HPDE6-E6E7 (cell line): ENCODE measurements around the gene ARHGAP31.
"Not testable (repeated sequence)": the region's sequence is repeated elsewhere in the genome, so short reads cannot be mapped to it uniquely, and the experiment has no call there.

ENCODE experiments used
- DNase-seq: peaks from one replicate; pipeline ENCODE4 v3.0.0; 2011; ENCODE audit warnings: missing footprints; ENCODE audit errors: extremely low spot score

The ARHGAP31 gene

DNA sequence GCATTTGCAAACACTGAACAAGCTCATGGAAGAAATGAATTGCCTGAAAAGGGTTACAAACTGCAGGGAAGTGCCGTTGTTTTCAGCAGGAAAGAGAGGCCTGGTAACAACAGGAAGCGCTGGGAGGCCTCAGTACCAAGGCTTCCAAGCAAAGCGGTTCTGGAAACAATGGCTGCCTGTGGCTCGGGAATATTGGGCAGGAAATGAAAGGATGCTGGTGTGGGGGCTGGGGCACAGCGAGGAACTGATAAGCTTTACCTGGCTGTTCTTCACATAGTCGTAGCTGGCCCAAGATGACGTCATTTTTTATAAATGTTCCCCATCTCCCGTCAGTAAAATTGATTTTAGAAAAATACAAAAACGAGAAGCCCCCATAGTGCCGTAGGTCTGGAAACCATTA is 55.9 kb downstream of the ARHGAP31 start:
- DNase-seq: no peak

DNA sequence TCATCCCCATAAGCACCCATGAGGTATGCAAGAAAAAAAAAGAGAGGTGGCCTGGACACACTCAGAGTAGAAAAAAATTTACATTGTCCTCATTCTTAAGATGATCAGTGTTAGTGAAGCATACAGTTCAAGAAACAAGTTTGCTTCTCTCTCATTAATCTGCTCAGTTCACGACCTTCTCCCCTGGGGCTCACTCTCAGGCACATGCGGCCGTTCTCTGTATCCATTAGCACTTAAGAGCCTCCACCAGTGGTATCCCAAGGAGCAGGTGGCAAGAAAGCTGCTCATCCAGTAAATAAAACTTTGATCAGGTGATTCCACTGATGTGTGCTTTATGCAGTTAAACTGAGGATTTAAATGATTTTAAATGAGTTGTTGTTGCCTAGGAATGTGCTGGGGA is 57.4 kb downstream of the ARHGAP31 start:
- no peak for DNase-seq

DNA sequence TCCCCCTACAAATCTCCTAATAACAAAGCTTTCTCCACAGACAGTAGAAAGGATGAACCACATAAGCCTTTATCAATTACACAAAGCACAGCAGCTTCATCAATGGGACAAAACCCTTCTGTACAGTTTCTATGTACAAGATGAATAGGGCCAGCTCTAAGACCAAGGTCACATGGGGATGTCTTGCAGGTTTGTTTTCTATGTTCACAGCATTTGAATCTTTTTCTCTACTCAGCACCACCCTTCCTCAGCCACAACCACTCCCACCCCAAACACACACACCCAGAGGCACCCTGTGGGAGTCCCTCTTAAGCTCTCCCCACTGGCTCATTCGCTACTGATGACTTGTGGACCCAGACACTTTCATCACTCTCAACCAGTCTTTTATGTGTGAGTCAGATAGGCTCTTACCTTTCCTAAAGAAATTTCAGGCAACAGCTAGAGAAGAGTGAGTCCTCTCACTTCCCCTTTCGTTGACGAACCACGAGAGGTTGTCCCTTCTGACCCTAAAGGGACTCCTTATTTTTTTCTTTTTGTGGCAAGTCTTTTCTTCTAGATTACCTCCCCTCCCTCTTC is 57.9 kb downstream of the ARHGAP31 start:
- DNase-seq: no peak

DNA sequence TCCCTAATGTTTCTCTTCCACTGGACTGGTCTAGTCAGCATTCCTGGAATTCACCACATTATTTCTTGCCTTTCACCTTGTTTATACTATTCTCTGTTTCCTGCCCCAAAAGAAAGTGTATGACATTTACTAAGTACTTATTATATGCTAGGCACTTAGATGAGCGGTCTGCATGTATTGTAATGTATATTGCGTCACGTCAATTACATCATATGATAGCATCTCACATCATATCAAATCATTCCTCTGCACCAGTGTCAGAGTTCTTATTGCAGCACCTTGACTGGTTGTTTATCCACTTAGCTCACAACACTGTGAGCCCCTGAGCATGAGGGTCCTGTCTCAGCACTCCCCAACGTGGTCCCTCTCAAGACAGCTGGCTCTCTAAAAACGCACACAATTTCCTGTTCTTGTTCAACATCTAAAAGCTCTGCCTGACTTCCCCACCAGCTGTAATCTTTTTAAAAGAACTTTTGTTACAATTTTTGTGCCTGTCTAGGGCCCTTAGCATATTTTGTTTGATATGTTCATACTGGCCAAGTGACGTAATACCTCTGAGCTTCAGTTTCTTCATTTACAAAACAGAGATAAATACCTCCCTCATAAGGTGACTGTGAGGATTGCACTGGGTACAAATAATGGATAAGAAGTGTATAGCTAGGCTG is 58.8 kb downstream of the ARHGAP31 start:
- no peak for DNase-seq

DNA sequence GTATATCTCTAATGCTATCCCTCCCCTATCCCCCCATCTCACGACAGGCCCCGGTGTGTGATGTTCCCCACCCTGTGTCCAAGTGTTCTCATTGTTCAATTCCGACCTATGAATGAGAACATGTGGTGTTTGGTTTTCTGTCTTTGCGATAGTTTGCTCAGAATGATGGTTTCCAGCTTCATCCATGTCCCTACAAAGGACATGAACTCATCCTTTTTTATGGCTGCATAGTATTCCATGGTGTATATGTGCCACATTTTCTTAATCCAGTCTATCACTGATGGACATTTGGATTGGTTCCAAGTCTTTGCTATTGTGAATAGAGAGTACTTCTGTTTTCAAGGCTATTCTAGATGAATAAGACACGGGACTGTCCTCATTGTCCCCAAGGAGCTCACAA is 61.4 kb downstream of the ARHGAP31 start:
- DNase-seq: not testable (repeated sequence)

DNA sequence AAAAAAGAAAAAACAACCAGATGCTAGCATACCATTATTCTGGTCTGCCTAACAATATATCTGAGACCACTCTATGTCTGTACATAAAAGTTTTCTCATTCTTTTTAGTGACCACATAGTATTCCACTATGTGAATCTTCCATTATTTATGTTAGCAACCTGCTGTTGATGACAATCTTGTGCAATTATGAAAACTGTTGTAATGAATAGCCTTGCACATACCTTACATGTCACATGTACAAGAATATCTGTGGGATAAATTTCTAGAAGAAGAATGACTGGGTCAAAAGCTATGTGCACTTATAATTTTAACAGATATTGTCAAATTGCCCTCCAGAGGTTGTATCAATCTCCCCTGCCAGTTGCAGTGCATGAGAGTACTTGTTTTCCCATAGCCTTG is 62.5 kb downstream of the ARHGAP31 start:
- DNase-seq: no peak

DNA sequence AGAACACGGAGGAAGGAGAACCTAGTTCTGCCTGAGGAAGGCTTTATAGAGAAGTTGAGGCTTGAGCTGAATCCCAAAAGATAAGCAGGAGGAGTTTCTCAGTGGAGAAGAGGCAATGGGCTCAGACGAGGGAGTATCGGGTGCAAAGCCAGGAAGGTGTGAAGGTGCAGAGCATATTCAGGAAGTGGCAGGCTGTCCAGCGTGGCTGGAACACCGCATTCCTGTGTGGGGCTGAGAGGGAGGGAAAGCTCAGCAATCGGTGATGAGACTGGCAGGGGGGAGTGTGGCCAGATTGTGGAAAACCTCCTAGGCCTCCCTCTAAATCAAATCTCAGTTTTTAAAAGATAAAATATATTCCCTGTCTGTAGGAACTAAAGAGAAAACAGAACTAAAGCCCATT is 63.0 kb downstream of the ARHGAP31 start:
- no peak for DNase-seq

DNA sequence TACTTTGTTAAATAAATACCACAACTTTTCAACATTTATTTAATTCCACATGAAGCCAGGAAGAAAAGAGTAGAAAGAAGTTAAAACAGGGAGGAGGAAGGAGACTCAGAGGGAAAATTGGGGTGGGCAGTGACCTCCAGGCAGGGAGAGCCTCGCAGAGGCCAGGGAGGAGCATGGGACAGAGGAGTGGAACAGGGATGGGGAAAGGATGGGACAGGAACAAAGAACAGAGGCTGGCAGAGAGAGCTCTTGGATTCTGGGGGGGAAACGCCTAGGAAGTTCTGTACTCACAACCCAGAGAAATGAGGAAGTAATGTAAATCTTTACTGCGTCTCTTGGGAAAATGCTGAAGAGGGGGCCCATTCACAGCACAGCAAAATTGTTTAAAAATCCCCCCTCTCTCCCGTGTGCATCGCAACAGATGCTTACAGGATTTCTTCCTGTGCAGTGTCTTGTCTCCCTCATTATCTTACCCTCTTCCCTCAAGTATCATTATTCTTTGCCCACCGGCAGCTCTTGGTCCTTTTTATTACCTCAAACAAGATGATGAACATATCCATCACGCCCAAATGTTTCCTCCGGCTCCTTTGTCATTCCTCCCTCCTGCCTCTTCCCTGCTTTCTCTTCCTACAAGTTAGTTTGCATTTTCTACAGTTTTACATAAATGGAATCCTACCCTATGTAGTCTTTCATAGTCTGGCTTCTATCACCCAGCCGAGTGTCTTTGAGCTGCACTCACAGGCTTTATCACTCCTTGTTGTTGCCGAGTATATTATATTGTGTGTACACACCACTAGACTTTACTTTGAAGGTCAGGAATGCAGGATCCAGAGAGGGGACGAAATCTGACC is 65.5 kb downstream of the ARHGAP31 start:
- DNase-seq: no peak

DNA sequence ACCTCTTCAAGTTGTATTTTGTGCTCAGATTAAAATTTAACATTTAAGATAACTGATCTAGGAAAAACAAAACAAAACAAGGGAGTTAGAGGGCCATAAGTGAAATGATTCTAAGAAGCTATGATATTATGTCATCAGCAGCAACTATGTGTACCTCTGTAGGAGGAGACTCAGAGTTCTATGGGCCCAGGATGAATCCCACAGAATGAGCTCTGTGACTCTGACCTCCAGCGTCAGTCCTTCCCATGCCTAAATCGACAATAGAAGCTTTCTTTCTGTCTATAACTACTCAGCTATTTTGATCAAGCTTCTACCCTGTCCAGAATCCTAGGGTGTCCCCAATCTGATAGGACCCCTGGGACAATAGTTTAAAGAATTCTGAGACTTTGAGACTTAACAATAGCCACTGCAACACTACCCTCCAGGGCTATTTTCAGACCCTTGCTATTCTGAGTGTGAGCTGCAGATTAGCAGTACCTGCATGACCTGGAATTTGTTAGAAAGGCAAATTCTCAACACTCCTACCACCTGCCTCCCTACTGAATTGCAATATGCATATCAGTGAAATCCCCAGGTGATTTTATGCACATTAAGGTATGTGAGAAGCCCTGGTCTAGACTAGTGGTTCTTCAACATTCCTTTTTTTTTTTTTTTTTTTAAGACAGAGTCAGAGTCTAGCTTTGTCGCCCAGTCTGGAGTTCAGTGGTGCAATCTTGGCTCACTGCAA is 66.7 kb downstream of the ARHGAP31 start:
- DNase-seq: no peak

DNA sequence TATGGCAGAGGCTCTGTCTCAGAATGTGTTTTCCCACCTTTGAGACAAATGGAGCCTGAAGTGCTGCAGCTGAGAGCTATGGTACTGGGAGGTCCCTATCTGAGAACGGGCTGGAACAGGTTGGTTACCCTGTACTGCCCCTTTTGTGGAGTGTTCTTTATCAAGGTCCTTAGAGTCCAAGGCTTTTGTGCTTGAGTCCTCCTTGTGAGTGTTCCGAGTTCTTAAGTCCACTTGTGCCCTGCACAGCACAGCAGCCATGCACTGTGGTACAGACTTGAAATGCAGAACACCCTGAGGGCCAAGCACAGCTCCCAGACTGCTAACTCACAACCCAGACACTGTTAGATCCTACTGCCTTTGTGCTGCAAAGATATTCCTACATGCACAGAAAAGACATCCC is 67.8 kb downstream of the ARHGAP31 start:
- no peak for DNase-seq

DNA sequence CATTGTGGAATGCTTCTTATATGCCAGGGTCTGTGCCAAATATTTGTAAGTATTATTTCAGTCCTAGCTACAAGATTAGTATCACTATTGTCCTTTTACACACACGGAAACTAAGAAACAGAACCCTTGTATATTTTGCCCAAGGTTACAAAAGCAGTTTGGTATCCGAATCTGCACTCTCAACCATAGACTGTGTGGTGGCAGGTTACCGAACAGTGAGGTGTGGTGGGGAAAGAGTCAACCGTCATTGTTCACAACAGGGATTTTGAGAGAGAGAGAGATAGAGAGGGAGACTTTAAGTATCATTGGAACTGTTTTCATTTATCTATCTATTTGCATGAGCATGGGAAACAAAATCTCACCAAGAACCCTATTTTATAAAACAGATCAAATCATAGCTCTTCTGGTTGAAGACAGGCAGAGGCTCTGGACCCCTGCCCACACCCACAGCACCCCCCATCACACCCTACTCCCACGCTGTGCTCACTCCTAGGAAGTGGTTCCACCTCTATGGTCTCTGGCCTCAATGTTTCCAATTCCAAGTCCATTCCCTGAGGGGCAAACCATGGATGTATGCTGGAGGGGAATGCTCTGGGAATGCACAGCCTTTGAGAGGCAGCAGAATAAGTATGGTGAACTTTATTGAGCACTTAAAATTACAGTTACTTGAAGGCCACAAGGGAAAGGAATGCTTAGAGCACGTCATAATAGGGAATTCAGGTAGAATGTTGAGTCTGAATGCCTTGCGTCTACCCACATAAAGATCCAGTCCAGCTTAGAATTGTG is 69.0 kb downstream of the ARHGAP31 start:
- no peak for DNase-seq

DNA sequence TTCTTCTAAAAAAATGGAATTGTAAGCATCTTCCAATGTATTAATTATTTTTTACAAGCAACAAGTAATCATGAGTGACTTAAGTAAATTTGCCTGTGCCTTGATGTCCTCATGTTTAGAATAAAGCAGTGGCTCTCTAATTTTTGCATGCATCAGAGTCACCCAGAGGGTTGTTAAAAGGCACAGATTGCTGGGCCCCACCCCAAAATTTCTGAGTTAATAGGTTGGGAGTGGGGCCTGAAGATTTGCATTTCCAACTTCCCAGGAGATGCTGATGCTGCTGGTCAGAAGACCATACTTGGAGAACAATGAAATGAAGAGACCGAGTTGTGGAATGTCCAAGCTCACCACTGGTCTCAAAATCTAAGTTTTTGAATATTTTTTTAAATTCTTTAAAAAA is 70.2 kb downstream of the ARHGAP31 start:
- no peak for DNase-seq

DNA sequence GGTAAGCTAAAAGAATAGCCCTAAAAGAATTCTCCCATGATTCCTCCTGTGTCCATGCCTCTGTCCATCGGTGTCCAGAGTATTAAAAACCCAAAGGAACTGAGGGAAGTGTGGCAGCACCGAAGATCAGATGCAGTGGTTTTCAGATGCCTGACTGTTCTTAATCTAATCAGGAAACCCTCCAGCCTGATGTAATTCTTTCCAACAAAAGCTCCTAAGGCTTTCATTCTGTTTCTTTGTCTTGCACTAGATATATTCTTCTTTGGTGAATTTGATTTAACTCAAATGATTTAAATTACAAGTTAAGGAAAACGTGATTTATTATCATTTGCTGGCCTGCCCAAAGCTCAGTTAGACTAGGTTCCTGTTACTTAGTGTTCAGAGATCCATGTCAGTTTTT is 71.2 kb downstream of the ARHGAP31 start:
- DNase-seq: no peak

DNA sequence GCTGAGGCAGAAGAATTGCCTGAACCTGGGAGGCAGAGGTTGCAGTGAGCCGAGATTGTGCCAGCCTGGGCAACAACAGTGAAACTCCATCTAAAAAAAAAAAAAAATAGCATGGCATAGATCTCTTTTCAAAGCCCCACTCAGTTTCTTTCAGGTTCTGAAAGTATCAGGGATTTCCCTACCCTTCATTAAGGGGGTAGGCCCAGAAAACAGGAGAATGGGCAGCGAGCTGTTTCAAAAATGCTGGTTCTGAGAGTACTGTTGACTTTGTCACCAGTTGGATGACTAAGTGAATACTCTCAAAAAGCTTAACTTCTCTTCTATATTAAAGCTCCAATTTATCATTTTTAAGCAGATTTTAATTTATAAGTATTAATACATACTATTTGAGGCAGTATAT is 72.8 kb downstream of the ARHGAP31 start:
- DNase-seq: no peak

DNA sequence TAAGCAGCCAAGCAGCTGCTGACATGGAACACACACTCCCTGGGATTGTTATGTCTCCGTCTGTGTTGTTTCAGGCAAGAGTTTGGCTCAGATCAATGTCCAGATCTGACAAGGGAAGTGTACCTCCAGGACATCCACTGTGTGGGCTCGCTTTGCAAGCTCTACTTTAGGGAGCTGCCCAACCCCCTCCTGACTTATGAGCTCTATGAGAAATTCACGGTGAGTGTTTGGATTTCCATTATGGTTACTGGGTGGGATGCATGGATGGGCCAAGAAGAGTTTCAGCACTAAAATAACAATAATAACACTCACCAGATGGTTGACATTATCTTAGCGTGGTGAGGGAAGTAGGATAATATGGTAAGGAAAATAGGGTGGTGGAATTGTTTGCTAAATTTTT is 74.1 kb downstream of the ARHGAP31 start:
- DNase-seq: no peak

DNA sequence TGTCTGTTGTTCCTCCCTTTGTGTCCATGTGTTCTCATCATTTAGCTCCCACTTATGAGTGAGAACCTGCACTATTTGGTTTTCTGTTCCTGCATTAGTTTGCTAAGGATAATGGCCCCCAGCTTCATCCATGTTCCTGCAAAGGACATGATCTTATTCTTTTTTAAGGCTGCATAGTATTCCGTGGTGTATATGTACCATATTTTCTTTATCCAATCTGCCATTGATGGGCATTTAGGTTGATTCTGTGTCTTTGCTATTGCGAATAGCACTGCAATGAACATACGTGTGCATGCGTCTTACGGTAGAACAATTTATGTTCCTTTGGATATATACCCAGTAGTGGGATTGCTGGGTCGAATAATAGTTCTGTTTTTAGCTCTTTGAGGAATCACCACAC is 77.6 kb downstream of the ARHGAP31 start:
- DNase-seq: not testable (repeated sequence)

DNA sequence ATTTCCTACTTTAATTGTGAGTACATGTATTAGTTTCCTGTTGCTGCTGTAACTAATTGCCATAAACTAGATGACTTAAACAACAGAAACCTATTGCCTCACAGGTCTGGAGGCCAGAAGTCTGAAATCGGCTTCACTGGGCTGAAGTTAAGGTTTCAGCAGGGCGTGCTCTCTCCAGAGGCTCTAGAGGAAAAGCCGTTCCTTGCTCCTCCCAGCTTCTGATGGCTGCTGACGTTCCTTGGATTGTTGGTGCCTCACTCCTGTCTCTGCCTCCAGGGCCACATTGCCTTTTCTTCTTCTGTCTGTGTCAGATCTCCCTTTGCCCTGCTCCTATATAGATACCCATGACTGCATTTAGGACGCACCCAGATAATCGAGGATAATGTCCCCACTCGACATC is 80.9 kb downstream of the ARHGAP31 start:
- no peak for DNase-seq

DNA sequence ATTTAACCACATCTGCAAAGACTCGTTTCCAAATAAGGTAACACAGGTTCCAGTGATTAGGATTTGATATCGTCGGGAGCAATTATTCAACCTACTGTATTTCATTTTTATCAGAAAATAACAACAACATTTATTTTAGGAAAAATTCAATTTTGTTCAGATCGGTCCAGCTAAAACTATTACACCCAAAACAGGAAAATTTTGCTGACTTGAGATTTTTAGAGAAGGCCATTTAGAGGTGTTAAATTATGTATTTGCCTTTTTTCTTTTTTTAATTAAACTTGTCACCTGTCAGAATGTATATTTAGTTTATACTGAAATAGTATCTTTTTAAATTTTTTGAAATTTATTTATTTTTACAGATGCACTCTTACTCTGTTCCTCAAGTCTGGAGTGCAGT is 81.3 kb downstream of the ARHGAP31 start:
- no peak for DNase-seq

DNA sequence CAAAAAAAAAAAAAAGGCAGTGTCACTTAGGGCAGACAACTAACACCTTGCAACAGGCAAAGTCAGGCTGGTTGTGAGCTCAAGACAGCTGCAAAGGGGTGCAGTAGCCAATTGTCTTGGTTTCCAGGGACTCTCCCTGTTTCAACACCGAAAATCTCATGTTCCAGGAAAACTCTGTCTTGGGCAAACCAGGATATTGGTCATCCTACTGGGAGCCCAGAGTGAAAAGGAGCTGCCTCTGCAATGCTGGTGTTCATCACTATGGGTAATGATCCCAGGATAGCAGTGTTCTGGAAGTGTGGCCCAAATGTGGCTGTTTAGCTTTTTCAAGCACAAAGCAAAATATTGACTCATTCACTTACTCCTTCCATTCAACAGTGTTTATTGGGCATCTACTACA is 82.6 kb downstream of the ARHGAP31 start:
- DNase-seq: no peak

DNA sequence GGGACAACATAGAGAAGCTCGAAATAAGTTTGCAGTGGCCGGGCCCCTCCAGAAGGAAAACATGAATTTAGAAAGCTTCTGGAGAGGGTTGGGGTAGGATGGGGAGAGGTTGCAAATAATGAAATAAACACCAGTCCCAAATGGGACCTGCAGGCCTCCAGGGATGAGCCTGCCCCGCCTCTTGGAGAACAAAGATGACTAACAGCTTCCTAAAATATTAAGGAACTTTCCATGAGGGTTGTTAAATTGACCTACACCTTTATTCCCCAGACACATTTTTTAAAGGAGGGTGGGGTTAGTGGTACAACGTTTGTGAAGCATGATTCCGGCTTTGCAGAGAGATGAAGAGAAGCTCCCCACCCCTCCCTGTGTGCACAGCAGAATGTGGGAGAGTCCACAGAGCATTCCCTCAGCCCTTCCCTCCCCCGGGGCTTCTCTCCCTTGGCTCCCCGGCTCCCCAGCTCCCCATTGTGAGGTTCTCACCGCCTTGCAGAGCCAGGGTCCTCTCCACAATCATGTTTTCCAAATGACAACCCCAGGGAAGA is 84.1 kb downstream of the ARHGAP31 start:
- DNase-seq: no peak

DNA sequence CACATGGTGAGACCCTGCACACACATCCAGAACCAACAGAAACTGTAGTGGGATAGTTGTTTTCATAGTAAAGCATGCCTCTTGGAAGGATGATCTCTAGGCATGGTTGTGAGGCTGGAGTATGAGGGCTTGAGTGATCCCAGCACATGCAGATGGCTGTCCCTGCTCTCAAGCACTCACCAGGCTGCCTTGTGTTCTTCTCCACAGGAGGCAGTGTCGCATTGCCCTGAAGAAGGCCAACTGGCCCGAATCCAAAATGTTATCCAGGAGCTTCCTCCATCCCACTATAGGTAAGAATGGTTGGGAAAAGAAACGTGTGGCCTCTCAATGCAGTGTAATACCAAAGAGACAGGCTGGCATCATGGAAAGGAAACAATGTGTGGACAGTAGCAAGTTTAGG is 86.5 kb downstream of the ARHGAP31 start:
- DNase-seq: no peak
